Ishikawa (cell line): ENCODE results near the gene C14orf180.

ENCODE experiments used
- CEBPB ChIP-seq: IDR thresholded peaks from 2 replicates; pipeline ENCODE4 v1.6.1; 2012
- CREB1 ChIP-seq: IDR thresholded peaks from 2 replicates; pipeline ENCODE4 v1.6.1; 2012; ENCODE audit warnings: low read depth
- EGR1 ChIP-seq: IDR thresholded peaks from 2 replicates; pipeline ENCODE4 v1.6.1; 2012
- EP300 ChIP-seq: IDR thresholded peaks from 2 replicates; pipeline ENCODE4 v1.6.1; 2012; ENCODE audit warnings: borderline replicate concordance
- FOXM1 ChIP-seq: IDR thresholded peaks from 2 replicates; pipeline ENCODE4 v1.6.1; 2012; ENCODE audit warnings: low read depth, borderline replicate concordance
- NFIC ChIP-seq: IDR thresholded peaks from 2 replicates; pipeline ENCODE4 v1.6.1; 2012
- RAD21 ChIP-seq: IDR thresholded peaks from 2 replicates; pipeline ENCODE4 v1.6.1; 2012; ENCODE audit warnings: low read depth
- REST ChIP-seq: IDR thresholded peaks from 2 replicates; pipeline ENCODE4 v1.6.1; 2012; ENCODE audit warnings: low read depth, mild to moderate bottlenecking
- TAF1 ChIP-seq: IDR thresholded peaks from 2 replicates; pipeline ENCODE4 v1.6.1; 2012; ENCODE audit warnings: low read depth, mild to moderate bottlenecking
- TCF12 ChIP-seq: IDR thresholded peaks from 2 replicates; pipeline ENCODE4 v1.6.1; 2012; ENCODE audit warnings: low read depth
- TEAD4 ChIP-seq: IDR thresholded peaks from 2 replicates; pipeline ENCODE4 v1.6.1; 2012
- YY1 ChIP-seq: IDR thresholded peaks from 2 replicates; pipeline ENCODE4 v1.6.1; 2012; ENCODE audit warnings: low read depth
- ZBTB7A ChIP-seq: IDR thresholded peaks from 2 replicates; pipeline ENCODE4 v1.6.1; 2012; ENCODE audit warnings: low read depth
- TF ChIP-seq, protein P1 (sequence below): IDR thresholded peaks from 2 replicates; pipeline ENCODE4 v1.6.1; 2012
- TF ChIP-seq, protein P2 (sequence below): IDR thresholded peaks from 2 replicates; pipeline ENCODE4 v1.6.1; 2012

The C14orf180 gene

GRCh38 chr14:104550861-104551728, 28.5 kb upstream of the C14orf180 start:
- TF ChIP-seq RAD21 (peak; percentile 32; the same call in 1 of the 2 replicates), EP300 (no peak), EGR1 (no peak)

- TF ChIP-seq CREB1 (no peak), TCF12 (no peak), CEBPB (no peak), EP300 (no peak), FOXM1 (no peak), TAF1 (no peak), ZBTB7A (no peak), EGR1 (no peak), RAD21 (no peak), REST (no peak), TEAD4 (no peak), NFIC (no peak), YY1 (no peak)
- TF ChIP-seq, protein P1, sequence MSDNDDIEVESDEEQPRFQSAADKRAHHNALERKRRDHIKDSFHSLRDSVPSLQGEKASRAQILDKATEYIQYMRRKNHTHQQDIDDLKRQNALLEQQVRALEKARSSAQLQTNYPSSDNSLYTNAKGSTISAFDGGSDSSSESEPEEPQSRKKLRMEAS, result no peak
- TF ChIP-seq, protein P2, sequence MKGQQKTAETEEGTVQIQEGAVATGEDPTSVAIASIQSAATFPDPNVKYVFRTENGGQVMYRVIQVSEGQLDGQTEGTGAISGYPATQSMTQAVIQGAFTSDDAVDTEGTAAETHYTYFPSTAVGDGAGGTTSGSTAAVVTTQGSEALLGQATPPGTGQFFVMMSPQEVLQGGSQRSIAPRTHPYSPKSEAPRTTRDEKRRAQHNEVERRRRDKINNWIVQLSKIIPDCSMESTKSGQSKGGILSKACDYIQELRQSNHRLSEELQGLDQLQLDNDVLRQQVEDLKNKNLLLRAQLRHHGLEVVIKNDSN, result no peak
Observed at GRCh38 chr14:104551851-104552737, 27.5 kb upstream of the C14orf180 start.

DNA sequence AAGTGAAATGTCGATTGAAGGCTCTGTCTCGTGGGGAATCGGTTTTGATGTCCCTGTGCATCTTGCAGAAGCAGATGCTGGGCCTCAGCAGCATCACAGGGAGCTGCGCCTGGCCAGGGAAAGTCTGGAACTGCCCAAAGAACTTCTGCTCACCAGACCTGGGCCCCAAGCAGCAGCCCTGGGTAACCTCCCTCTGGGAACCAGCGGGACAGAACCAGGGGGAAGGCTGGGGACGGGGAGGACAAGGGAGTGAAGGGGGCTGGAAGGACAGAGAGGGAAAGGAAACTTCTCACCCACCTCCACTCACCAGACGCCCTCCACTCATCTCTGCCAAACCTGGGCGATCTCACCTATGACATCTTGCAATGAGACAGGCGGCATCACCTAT, 26.8 kb upstream of the C14orf180 start:
- TF ChIP-seq CREB1 (no peak), FOXM1 (no peak), REST (no peak), TEAD4 (no peak), EGR1 (no peak), NFIC (no peak), TCF12 (no peak), ZBTB7A (no peak), EP300 (no peak), YY1 (no peak), CEBPB (no peak), RAD21 (no peak), TAF1 (no peak)
- TF ChIP-seq, protein P1, result no peak
- TF ChIP-seq, protein P2, result no peak

GRCh38 chr14:104553166-104554087, 26.1 kb upstream of the C14orf180 start:
- TF ChIP-seq NFIC, result no peak
- TF ChIP-seq TCF12, result no peak
- no peak for TF ChIP-seq TAF1
- no peak for TF ChIP-seq YY1

GRCh38 chr14:104554088-104554607, 25.4 kb upstream of the C14orf180 start:
- TF ChIP-seq CEBPB (no peak), ZBTB7A (no peak), TCF12 (no peak), TEAD4 (no peak), NFIC (no peak), REST (no peak), TAF1 (no peak), RAD21 (no peak), CREB1 (no peak), YY1 (no peak), FOXM1 (no peak), EP300 (no peak), EGR1 (no peak)
- TF ChIP-seq, protein P2, result no peak
- TF ChIP-seq, protein P1, result no peak
